ENCODE results near the gene SLC22A4. TPM values are rescaled to one million over a fixed set of nuclear protein-coding genes. Genes with fewer than 3 reads are reported as not detected.

Gene SLC22A4
- total RNA-seq, 1 donor from 2014 or later, result 1.3 TPM

DNA sequence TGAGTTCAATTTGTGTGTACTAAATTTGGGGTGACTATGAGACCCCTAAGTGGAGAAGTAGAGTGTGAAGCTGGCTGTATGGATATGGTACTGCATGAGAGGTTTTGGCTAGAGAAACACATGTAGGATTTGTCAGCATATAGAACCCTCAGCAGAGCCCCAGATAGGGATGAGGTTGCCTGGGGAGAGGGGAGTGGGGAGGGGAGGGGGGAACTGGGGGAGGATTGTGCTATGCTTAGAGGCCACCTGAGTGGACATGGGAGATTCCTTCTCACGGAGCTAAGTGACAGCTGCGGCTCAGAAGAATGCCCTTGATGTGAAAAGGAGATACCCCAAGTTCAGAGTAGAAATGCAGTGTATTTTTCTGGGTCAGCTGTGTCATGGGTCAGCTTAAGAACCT is 86.5 kb downstream of the SLC22A4 start:
- H3K27ac Mint-ChIP-seq, result no peak overlapping the region
- no peak overlapping the region for H3K4me3 Mint-ChIP-seq
- DNase-seq (ENCODE audit: extremely low spot score, unreplicated experiment), result no peak
- no peaks in the 10 kb centered on the region for H3K9me3 Mint-ChIP-seq
- peaks cover 19% of the 10 kb centered on the region for H3K36me3 Mint-ChIP-seq
- H3K27me3 Mint-ChIP-seq, result no peaks in the 10 kb centered on the region
- TF ChIP-seq, protein P1, sequence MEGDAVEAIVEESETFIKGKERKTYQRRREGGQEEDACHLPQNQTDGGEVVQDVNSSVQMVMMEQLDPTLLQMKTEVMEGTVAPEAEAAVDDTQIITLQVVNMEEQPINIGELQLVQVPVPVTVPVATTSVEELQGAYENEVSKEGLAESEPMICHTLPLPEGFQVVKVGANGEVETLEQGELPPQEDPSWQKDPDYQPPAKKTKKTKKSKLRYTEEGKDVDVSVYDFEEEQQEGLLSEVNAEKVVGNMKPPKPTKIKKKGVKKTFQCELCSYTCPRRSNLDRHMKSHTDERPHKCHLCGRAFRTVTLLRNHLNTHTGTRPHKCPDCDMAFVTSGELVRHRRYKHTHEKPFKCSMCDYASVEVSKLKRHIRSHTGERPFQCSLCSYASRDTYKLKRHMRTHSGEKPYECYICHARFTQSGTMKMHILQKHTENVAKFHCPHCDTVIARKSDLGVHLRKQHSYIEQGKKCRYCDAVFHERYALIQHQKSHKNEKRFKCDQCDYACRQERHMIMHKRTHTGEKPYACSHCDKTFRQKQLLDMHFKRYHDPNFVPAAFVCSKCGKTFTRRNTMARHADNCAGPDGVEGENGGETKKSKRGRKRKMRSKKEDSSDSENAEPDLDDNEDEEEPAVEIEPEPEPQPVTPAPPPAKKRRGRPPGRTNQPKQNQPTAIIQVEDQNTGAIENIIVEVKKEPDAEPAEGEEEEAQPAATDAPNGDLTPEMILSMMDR (conservative IDR thresholded peaks at IDR 0.05), result no peak
- peaks cover 13% of the 10 kb centered on the region for H3K4me1 Mint-ChIP-seq (ENCODE audit: unreplicated experiment)

DNA sequence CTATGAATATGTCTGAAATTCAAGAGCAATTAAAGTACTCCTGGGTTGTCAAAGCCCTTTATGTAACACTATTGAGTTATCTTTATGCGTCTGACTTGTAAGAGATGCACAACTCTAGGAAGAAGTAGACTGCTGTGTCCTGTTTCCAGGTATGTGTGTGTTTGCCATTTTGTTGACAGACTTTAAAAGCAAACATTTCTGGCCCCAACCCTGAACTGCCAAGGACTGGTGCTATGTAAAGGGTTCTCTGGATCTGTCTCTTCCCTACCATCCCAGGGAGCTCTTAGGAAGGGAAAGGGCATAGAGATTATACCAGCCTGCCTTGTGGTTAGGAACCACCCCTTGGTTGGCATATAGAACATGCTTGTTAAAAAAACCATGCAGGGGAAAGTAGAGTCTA is 87.4 kb downstream of the SLC22A4 start:
- Mint-ChIP-seq H3K36me3 (peaks cover 19% of the 10 kb centered on the region), H3K27ac (peak overlapping the region; percentile 72), H3K27me3 (no peaks in the 10 kb centered on the region), H3K4me3 (no peak overlapping the region), H3K4me1 (ENCODE audit: unreplicated experiment) (peaks cover 18% of the 10 kb centered on the region), H3K9me3 (no peaks in the 10 kb centered on the region)
- TF ChIP-seq, protein P1 (conservative IDR thresholded peaks at IDR 0.05), result no peak
- no peak for DNase-seq (ENCODE audit: extremely low spot score, unreplicated experiment)

DNA sequence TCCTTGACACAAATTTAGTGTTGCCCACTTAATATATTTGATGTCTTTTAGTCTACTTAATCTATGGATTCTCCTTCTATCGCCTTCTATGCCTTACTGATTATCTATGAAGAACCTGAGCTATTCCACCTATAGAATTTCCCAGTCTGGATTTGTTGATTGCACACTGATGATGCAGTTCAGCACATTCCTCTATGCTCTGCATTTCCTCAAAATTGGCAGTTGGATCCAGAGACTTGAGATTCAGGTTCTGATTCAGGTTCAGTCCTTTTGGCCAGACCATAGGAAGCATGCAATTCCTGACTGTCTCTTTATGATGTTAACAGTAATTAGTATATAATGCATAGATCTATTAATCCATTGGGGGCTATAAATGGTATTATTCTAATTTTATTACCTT is 89.1 kb downstream of the SLC22A4 start:
- Mint-ChIP-seq H3K4me1 (ENCODE audit: unreplicated experiment) (peaks cover 33% of the 10 kb centered on the region), H3K4me3 (no peak overlapping the region), H3K9me3 (no peaks in the 10 kb centered on the region), H3K27me3 (no peaks in the 10 kb centered on the region), H3K36me3 (peaks cover 19% of the 10 kb centered on the region), H3K27ac (peak overlapping the region; percentile 9)
- no peak for DNase-seq (ENCODE audit: extremely low spot score, unreplicated experiment)
- TF ChIP-seq, protein P1 (conservative IDR thresholded peaks at IDR 0.05), result no peak

DNA sequence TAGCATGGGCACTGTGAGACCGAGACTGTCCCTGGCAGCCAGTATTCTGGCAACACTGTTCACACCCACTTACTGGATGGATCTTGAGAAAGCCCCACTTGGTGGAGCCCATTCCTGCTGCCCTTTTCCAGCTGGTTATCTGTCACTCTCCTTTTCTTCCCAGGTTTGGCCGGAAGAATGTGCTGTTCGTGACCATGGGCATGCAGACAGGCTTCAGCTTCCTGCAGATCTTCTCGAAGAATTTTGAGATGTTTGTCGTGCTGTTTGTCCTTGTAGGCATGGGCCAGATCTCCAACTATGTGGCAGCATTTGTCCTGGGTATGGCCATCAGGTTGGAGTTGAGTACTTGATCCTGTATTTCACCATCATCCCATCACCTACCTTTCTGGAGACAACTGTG is 89.8 kb downstream of the SLC22A4 start:
- TF ChIP-seq, protein P1 (conservative IDR thresholded peaks at IDR 0.05), result no peak
- Mint-ChIP-seq H3K4me3 (no peak overlapping the region), H3K36me3 (peaks cover 15% of the 10 kb centered on the region), H3K27ac (no peak overlapping the region), H3K9me3 (no peaks in the 10 kb centered on the region), H3K4me1 (ENCODE audit: unreplicated experiment) (peaks cover 34% of the 10 kb centered on the region), H3K27me3 (no peaks in the 10 kb centered on the region)
- DNase-seq (ENCODE audit: extremely low spot score, unreplicated experiment), result peak; percentile 31

DNA sequence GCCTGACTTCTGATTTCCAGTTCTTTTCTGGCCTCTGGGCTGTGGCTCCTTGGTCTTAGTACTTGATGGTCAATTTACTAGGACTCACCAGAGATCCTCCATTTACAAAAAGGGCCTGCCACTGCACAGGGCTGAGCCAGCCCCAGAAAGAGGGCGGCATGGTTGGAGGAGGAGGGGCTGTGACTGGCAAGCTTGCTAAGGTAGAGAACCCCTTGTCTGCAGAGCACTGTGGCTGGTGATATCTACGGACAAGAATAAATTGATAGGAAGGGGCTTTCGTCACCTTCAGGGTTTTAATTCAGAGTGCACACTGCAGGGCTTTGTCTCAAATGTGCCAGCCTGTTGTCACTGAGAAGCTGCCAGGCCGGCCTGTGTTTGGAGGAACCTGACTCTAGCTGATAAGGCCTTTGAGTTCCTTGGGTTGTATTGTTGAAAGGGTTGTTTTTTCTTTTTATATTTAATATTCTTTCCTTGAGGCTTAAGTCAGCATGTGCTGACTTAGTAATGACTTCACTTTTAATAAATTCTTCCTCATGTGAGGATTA is 90.4 kb downstream of the SLC22A4 start:
- Mint-ChIP-seq H3K27me3 (no peaks in the 10 kb centered on the region), H3K4me1 (ENCODE audit: unreplicated experiment) (peaks cover 38% of the 10 kb centered on the region)

More for the DNA sequence above, 90.4 kb downstream of the SLC22A4 start:
- Mint-ChIP-seq H3K9me3 (no peaks in the 10 kb centered on the region), H3K36me3 (peaks cover 18% of the 10 kb centered on the region), H3K27ac (no peak overlapping the region), H3K4me3 (no peak overlapping the region)
- TF ChIP-seq, protein P1 (conservative IDR thresholded peaks at IDR 0.05), result no peak
- DNase-seq (ENCODE audit: extremely low spot score, unreplicated experiment), result peak; percentile 31

Data from type B pancreatic cell (in vitro differentiated cells).